ENCODE measurements around the gene CADPS2.
A peak's percentile ranks its signal among the peaks of the same experiment; 100 is the strongest.

Gene CADPS2

DNA sequence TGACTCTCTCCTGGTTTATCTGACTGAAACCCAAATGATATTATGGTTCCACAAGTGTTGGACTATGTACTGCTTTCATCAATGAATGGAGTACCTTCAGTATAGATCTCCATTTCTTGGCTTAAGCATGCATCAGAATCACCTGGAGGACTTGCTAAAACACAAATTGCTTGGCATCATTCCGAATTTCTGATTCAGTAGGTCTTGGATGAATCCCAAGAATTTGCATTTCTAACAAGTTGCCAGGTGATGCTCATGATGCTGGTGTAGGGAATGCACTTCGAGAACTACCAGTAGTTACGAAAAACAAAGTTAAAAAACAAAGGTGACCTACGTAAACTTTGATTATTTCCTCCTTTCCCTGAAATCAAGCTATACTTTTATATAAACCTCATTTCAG is 462.7 kb downstream of the CADPS2 start:
- DNase-seq (ENCODE audit: low read depth, low spot score), result no peak
- no peak overlapping the region for H3K4me3 ChIP-seq (ENCODE audit: low read depth, low read length)
- in situ Hi-C loops (cut with HindIII; ENCODE audit: low sequenced_read_pairs), result no loop called here
- TF ChIP-seq, protein P1, sequence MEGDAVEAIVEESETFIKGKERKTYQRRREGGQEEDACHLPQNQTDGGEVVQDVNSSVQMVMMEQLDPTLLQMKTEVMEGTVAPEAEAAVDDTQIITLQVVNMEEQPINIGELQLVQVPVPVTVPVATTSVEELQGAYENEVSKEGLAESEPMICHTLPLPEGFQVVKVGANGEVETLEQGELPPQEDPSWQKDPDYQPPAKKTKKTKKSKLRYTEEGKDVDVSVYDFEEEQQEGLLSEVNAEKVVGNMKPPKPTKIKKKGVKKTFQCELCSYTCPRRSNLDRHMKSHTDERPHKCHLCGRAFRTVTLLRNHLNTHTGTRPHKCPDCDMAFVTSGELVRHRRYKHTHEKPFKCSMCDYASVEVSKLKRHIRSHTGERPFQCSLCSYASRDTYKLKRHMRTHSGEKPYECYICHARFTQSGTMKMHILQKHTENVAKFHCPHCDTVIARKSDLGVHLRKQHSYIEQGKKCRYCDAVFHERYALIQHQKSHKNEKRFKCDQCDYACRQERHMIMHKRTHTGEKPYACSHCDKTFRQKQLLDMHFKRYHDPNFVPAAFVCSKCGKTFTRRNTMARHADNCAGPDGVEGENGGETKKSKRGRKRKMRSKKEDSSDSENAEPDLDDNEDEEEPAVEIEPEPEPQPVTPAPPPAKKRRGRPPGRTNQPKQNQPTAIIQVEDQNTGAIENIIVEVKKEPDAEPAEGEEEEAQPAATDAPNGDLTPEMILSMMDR (IDR thresholded peaks at IDR 0.05; ENCODE audit: low read depth, low read length), result no peak

DNA sequence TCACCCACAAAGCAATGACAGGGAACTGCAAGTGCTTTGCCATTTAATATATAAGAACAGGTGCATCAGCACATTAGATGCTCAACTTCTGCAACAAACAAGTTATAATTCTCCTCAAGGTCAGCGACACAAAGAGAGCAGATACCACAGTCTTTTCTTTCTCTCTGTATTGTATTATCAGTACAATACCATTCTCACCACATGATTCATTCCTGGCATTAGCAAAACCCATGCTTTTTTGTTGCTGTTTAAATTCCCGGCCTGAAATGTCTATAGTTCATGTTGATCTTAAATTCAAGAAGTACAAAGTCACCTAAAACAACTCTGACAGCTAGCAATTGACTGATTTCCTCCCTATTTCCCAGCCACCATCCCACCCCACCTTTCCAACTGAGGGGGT is 469.9 kb downstream of the CADPS2 start:
- H3K4me3 ChIP-seq (ENCODE audit: low read depth, low read length), result no peak overlapping the region
- in situ Hi-C loops (cut with HindIII; ENCODE audit: low sequenced_read_pairs), result no loop called here
- TF ChIP-seq, protein P1 (IDR thresholded peaks at IDR 0.05; ENCODE audit: low read depth, low read length), result no peak
- DNase-seq (ENCODE audit: low read depth, low spot score), result peak; percentile 24

DNA sequence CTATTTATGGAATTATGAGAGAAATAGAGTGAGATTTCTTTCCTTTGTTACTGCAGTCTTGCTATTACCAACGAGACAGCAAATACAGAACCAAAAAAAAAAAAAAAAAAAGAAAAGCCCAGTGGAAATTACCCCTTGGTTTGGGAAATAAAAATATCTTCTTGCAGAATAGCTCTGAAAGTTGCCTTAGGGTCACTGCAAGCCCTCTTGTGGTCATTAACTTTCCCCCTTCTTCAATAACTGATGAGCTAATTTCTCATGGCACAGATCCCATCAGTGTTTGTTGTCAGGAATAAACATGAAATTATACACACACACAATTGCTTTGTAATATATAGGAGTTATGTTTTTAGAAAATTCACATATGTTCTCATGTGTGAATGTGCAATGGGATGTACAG is 470.8 kb downstream of the CADPS2 start:
- H3K4me3 ChIP-seq (ENCODE audit: low read depth, low read length), result no peak overlapping the region
- no peak for DNase-seq (ENCODE audit: low read depth, low spot score)
- in situ Hi-C loops (cut with HindIII; ENCODE audit: low sequenced_read_pairs), result no loop called here
- TF ChIP-seq, protein P1 (IDR thresholded peaks at IDR 0.05; ENCODE audit: low read depth, low read length), result no peak

DNA sequence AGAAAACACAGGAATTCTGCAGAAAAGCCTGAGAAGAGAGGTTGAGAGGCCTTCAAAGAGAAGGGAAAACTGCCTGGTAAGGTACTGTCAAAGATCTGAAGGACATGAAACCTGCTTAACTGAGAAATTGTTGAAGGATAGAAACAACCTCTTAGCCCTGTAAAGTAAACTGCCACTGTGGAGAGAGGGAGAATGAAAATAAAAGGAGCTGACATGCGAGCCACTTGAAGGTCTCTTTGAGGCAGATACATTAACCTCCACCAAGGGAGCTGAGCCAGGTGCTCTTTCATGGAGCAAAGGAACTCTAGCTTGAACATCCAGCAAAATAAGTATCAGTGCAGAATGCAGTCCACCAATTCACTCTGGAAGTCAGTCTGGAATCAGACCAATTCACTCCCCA is 472.9 kb downstream of the CADPS2 start:
- in situ Hi-C loops (cut with HindIII; ENCODE audit: low sequenced_read_pairs), result no loop called here
- TF ChIP-seq, protein P1 (IDR thresholded peaks at IDR 0.05; ENCODE audit: low read depth, low read length), result no peak
- no peak overlapping the region for H3K4me3 ChIP-seq (ENCODE audit: low read depth, low read length)
- no peak for DNase-seq (ENCODE audit: low read depth, low spot score)

DNA sequence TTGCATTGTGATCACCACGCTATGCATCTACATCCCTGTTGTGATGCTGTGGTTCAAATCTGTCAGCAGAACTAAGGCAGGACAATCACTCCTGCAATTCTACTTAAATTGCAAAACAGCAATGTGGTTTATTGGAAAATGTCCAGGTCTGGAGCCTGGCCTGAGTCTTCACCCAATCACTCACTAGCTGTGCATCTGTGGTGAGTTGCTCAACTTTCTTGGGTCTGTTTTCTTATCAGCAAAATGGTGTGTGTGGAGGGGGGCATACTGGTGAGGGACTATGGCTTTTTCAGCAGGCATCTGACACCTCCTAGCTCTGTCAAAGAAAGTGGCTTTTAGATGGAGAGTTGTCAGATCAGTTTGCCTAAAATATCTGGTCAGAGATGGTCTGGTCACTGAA is 473.4 kb downstream of the CADPS2 start:
- TF ChIP-seq, protein P1 (IDR thresholded peaks at IDR 0.05; ENCODE audit: low read depth, low read length), result no peak
- in situ Hi-C loops (cut with HindIII; ENCODE audit: low sequenced_read_pairs), result no loop called here
- DNase-seq (ENCODE audit: low read depth, low spot score), result peak; percentile 74

DNA sequence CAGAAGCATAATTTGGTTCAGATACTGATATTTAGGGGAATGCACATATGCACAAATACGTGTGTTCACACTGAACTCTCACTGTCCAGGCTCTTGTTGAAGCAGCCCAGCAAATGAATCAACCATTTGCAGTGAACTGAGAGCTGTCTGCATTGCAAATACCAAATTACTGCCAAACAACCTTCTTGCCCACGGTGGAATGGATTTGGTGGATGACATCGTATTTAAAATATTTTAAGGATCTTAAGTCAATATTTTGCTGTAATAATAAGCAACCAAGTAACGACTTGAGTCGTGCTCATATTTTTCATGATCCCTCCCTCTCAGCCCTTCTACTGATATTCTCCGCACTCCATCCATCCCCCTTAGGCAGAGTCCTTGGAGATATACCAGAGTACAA is 473.8 kb downstream of the CADPS2 start:
- DNase-seq (ENCODE audit: low read depth, low spot score), result peak; percentile 32
- in situ Hi-C loops (cut with HindIII; ENCODE audit: low sequenced_read_pairs), result no loop called here
- TF ChIP-seq, protein P1 (IDR thresholded peaks at IDR 0.05; ENCODE audit: low read depth, low read length), result no peak
- H3K4me3 ChIP-seq (ENCODE audit: low read depth, low read length), result no peak overlapping the region

More for the DNA sequence above, 473.4 kb downstream of the CADPS2 start:
- no peak overlapping the region for H3K4me3 ChIP-seq (ENCODE audit: low read depth, low read length)

DNA sequence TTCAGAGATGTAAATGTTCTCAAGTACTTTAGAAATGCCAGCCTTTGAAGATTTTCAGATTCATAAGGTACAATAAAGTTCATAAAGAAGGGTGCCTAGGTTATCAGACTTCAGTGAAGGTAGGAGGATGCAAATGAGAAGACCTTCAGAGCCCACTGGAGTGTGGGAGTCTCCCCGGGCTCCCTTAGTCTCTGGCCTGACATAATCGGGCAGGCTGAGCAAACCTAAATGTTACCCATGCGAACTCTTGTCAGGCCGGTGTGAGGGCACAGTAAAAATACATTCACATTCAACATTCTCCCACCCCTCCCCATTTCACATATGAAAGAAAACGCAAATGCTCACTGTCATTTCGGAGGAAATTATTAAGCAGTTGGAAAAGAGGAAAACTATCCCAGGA is 479.1 kb downstream of the CADPS2 start:
- no peak overlapping the region for H3K4me3 ChIP-seq (ENCODE audit: low read depth, low read length)
- TF ChIP-seq, protein P1 (IDR thresholded peaks at IDR 0.05; ENCODE audit: low read depth, low read length), result no peak
- DNase-seq (ENCODE audit: low read depth, low spot score), result no peak
- in situ Hi-C loops (cut with HindIII; ENCODE audit: low sequenced_read_pairs), result no loop called here
